Astrocyte of the spinal cord (primary cell): ENCODE measurements around the gene BAK1.

Source experiments
- DNase-seq: peaks from one replicate; pipeline ENCODE4 v3.0.0; 2011; ENCODE audit warnings: low read depth, low spot score
- H3K4me3 ChIP-seq: 2 replicates; pipeline ENCODE4 v1.5.1; 2011; ENCODE audit warnings: low read depth, mild to moderate bottlenecking, low read length, moderate library complexity
- CTCF ChIP-seq: IDR thresholded peaks from 2 replicates; pipeline ENCODE4 v1.5.1; 2012; ENCODE audit warnings: low read depth, mild to moderate bottlenecking, low read length, inconsistent platforms
- in situ Hi-C: cut with HindIII; loops from 2 replicates; pipeline ENCODE4 v1.10.0; 2017; ENCODE audit warnings: low sequenced_read_pairs

Gene BAK1

DNA sequence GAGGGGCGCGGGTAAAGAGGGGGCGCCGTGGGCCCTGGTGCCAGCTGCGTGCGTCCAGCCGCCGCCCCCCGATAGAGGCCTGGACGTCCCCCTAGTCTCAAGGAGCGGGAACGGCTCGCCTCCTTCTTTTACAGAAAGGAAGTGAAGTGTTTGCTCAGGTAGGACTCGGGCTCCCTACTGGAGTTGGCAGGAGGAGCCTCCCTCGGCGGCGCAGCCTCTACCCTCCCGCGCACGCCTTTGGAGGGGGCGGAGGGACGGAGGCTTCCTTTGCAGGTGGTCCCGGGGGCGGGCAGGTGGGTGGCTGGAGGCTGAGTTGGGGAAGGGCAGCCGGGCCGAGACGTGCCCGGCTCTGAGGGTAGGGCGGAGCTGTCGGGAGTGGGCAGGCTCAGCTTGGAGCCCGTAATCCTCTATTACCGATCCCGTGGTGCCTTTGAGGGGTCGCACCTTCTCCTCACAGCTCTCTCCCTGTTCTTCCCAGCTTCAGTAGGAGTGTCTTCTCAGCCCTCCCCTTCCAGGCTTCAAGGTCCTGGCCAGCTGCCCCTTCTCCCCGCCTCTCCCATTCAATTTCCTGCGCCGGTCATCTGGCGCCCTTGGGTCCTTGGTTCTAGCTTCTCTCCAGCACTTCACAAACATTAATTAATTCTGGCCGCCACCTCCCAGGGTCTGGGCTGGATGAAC lies 41.8 kb upstream of the BAK1 start:
- no peak for TF ChIP-seq CTCF
- in situ Hi-C loops = no loop called here
- DNase-seq = no peak
- H3K4me3 ChIP-seq = peak overlapping the region; percentile 57

DNA sequence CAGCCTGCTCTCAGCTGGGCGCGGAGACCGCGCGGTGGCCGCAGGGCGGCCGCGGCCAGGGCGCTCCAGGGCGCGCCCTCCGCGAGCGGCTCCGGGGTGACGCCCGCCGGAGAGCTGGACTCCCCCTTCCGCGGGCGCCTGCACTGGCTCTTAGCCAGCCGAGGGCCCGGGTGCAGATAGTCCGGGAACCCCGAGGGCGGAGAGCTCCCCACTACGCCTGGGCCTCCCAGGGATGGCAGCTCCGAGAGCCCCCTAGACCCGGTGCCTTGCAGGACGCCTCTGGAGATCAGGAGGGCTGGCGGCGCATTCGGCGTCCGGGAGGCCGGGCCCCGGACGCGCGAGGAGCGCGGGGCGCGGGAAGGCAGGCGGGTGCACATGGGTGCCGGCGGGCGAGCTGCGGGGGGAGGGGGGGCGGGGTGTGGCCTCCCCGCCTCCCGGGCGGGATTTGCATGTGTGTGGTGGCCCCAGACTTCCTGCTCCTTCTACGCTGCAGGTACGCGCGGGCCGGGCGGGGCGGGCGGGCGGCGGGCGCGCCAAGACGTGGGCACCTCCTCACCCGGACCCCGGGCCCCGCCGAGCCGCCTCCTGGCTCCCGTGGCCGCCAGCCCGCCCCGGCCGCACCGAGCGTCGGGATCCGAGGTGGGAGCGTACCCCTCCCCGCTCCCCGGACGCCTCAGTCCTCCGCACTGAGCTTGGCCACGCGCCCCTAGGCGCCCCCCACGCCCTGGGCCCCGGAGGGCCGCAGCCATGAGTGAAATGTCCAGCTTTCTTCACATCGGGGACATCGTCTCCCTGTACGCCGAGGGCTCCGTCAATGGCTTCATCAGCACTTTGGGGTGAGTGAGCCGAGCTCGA lies 41.0 kb upstream of the BAK1 start, which contains the start of gene ITPR3:
Gene ITPR3 (plus strand): TSS at position 467 of the 855 bp plus-strand sequence. CDS start 281 bp downstream, at position 748.
- no peak for TF ChIP-seq CTCF
- peak within 1 kb of the TSS; percentile 57 for H3K4me3 ChIP-seq
- no peak for DNase-seq
- in situ Hi-C loops = no loop called here

DNA sequence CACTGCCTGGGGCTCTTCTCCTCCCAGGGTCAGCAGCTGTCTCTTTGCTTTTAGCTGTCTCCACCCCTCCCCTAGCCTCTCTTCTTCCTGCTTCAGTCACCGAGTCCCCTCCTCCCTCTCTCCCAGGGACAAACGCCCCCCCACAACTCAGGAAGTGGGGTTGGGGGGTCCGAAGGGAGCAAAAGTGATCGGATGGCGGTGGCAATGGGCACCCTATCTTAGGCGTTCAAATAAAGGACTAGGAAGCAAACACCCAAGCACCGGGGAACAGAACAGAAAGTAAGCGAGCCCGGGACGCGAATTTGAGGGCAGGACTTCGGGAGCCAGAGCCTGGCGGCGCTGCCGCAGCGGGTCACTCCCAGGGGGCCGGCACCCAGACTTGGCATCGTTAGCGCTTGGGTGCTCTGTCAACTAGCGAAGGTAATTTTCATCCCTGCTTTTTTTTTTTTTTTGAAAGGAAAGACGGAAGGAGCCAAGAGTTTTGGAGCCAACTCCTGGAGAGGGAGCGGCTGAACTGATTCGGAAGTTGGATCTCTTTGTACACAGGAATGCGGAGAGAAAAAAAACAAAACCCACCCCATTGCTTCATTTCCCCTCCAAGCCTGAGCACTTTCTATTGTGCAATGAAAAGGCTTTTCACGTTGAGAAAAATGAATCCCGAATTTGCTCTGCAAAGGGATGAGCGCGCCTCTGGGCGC lies 40.2 kb upstream of the BAK1 start:
- peak; percentile 46 for DNase-seq
- peak overlapping the region; percentile 57 for H3K4me3 ChIP-seq
- in situ Hi-C loops = no loop called here
- TF ChIP-seq CTCF = no peak

- H3K4me3 ChIP-seq = no peak overlapping the region
- DNase-seq = no peak
- in situ Hi-C loops = no loop called here
- TF ChIP-seq CTCF = no peak
Observed at GRCh38 chr6:33619166-33619840, 39.2 kb upstream of the BAK1 start.

GRCh38 chr6:33616913-33617312 lies 36.8 kb upstream of the BAK1 start:
- in situ Hi-C loops = no loop called here
- no peak for DNase-seq
- TF ChIP-seq CTCF = no peak
- no peak overlapping the region for H3K4me3 ChIP-seq

DNA sequence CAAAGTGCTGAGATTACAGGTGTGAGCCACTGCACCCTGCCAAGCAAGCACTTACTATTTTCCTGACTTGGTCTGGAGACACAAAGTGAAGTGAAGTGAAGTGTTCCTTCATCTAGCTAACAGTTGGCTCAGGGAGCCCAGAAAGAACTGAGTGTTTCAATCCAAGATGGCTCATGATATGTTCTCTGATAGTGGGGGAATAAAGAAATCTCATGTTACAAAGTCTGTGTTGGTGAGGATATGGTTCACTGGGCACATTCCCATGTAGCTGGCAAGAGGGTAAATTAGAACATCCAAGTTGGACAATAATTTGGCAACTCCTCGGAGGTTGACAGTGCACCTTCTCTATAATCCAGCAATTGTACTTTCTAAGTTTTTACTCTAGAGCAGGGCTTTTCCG lies 36.0 kb upstream of the BAK1 start:
- no peak for DNase-seq
- in situ Hi-C loops = no loop called here
- no peak overlapping the region for H3K4me3 ChIP-seq
- no peak for TF ChIP-seq CTCF
